Gastroesophageal sphincter (tissue), 4 donors: ENCODE measurements around the gene MVB12B. TPM values are rescaled to one million over a fixed set of nuclear protein-coding genes. Genes with fewer than 3 reads are reported as not detected.
"Not testable (repeated sequence)": the region's sequence is repeated elsewhere in the genome, so short reads cannot be mapped to it uniquely, and the experiment has no call there.

ENCODE experiments used
- ATAC-seq: fragments of 150-250 bp; one replicate; pipeline ENCODE4 v1.9.1; 2016; ENCODE audit warnings: mild to moderate bottlenecking, moderate library complexity
- H3K27ac ChIP-seq, 4 donors: fragments of 200-600 bp; sonication (generic) in 3 of 4; 1 replicate in 3 of 4; 2 replicates in 1 of 4; pipeline ENCODE4 v1.5.1; 2016 to 2019
- H3K27me3 ChIP-seq: fragments of 200-600 bp; sonication (generic); one replicate; pipeline ENCODE4 v1.5.1; 2019
- H3K36me3 ChIP-seq, 2 donors: fragments of 200-600 bp; sonication (generic); one replicate each; pipeline ENCODE4 v1.5.1; 2019; ENCODE audit warnings: control low read depth in 1 of 2
- H3K4me1 ChIP-seq, 3 donors: fragments of 200-600 bp; sonication (generic); 1 replicate in 2 of 3; 2 replicates in 1 of 3; pipeline ENCODE4 v1.5.1; 2016 to 2019; ENCODE audit warnings: control low read depth in 2 of 3
- H3K4me3 ChIP-seq, 2 donors: fragments of 200-600 bp; sonication (generic); one replicate each; pipeline ENCODE4 v1.5.1; 2019; ENCODE audit warnings: mild to moderate bottlenecking in 1 of 2, moderate library complexity in 1 of 2
- H3K9me3 ChIP-seq, 3 donors: fragments of 200-600 bp; sonication (generic); one replicate each; pipeline ENCODE4 v1.5.1; 2017 to 2019; ENCODE audit warnings: control low read depth in 2 of 3
- EP300 ChIP-seq: sonication (generic); formaldehyde crosslinking; IDR thresholded peaks from one replicate; pipeline ENCODE4 v1.6.1; 2017; ENCODE audit warnings: antibody characterized with exemption, mild to moderate bottlenecking
- POLR2A ChIP-seq, 2 donors: fragments of 450-650 bp; IDR thresholded peaks; one replicate each; pipeline ENCODE4 v1.6.1; 2017; ENCODE audit warnings: antibody characterized with exemption in 2 of 2, mild to moderate bottlenecking in 2 of 2, moderate library complexity in 1 of 2
- POLR2AphosphoS5 ChIP-seq: sonication (generic); formaldehyde crosslinking; IDR thresholded peaks from one replicate; pipeline ENCODE4 v1.6.1; 2017; ENCODE audit warnings: antibody characterized with exemption
- WGBS, 2 donors: methylation state at CpG; one replicate each; pipeline ENCODE4 v1.1.5; 2018; ENCODE audit warnings: low coverage in 1 of 2; 5-methylcytosine and 5-hydroxymethylcytosine counted together
- total RNA-seq, 4 donors: library from RNA; depleted of rRNA; stranded (reverse); fragments of >200 nt; gene quantifications; one replicate each; pipeline ENCODE4 v1.1.0, GENCODE V29; 2016
- TF ChIP-seq, protein P1 (sequence below), 4 experiments: fragments of 200-600 bp in 2 of 4; fragments of 450-650 bp in 2 of 4; sonication (generic) in 1 of 4; IDR thresholded peaks; one replicate each; pipeline ENCODE4 v1.5.1; 2017 to 2019; ENCODE audit warnings: antibody characterized with exemption in 4 of 4, mild to moderate bottlenecking in 2 of 4, moderate library complexity in 2 of 4

MVB12B gene
- total RNA-seq, 4 donors from 2014 or later, result 12.0 to 25.2 (median 15.9) TPM

DNA sequence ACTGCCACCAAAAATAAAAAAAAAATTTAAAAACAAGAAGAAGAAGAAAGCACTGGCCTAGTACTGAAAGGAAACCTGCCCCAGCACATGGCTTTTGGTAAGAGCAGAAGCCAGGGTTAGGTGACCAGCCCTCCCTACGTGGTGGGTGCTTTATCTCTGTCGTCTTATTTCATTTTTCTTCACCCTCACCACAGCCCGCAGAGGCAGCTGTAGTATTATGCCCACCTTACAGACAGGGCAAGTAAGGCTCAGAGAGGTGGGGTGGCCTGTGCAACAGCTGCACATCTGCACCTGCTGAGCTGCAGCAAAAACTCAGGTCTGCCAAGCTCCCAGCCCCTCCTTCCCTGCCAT lies 146.3 kb downstream of the MVB12B start:
- H3K27me3 ChIP-seq, result no peaks in the 10 kb centered on the region
- peaks cover 0 to 6% (median 0%) of the 10 kb centered on the region in 3 donors for H3K4me1 ChIP-seq
- H3K36me3 ChIP-seq, result peaks cover 0 to 23% of the 10 kb centered on the region in 2 donors
- no peak for ATAC-seq
- H3K4me3 ChIP-seq, result no peak overlapping the region
- WGBS, 2 donors, result 64 to 95% methylated on average over 3 of the region's 3 CpGs
- H3K9me3 ChIP-seq, result no peaks in the 10 kb centered on the region
- TF ChIP-seq, protein P1, sequence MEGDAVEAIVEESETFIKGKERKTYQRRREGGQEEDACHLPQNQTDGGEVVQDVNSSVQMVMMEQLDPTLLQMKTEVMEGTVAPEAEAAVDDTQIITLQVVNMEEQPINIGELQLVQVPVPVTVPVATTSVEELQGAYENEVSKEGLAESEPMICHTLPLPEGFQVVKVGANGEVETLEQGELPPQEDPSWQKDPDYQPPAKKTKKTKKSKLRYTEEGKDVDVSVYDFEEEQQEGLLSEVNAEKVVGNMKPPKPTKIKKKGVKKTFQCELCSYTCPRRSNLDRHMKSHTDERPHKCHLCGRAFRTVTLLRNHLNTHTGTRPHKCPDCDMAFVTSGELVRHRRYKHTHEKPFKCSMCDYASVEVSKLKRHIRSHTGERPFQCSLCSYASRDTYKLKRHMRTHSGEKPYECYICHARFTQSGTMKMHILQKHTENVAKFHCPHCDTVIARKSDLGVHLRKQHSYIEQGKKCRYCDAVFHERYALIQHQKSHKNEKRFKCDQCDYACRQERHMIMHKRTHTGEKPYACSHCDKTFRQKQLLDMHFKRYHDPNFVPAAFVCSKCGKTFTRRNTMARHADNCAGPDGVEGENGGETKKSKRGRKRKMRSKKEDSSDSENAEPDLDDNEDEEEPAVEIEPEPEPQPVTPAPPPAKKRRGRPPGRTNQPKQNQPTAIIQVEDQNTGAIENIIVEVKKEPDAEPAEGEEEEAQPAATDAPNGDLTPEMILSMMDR (IDR thresholded peaks at IDR 0.05), result no peak
- TF ChIP-seq EP300 (no peak), POLR2A (IDR thresholded peaks at IDR 0.05) (no peak), POLR2AphosphoS5 (no peak)
- H3K27ac ChIP-seq, result no peak overlapping the region

DNA sequence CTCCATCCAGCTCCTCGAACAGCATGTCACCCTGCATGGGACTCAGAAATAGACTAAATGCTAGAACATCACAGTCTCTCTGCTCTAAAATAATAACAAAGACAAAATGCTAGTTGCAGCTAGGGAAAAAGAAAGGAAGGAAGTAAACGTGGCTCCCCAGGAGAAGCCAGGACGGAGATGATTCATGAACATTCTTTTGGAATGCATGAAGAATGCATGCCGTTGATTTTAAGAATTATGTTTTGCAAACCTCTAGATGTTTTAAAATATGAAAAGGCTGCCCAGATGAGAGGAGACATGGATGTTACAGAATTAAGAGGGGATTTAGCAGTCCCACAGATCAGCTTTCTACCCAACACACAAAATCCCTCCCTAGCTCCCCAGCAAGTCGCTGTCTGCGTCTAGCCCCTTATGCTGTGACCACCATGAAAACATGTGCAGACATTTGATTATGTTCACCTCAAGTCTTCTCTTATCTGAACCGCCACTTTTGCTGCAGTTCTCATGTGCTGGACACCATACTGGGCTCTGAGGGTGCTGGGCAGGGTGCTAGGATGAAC lies 147.7 kb downstream of the MVB12B start:
- Histone ChIP-seq H3K27me3 (no peaks in the 10 kb centered on the region), H3K4me1 (peaks cover 0 to 6% (median 0%) of the 10 kb centered on the region in 3 donors), H3K4me3 (no peak overlapping the region), H3K9me3 (no peaks in the 10 kb centered on the region), H3K36me3 (peaks cover 0 to 21% of the 10 kb centered on the region in 2 donors), H3K27ac (no peak overlapping the region)
- no peak for ATAC-seq
- 67 to 87% methylated on average over 3 to 7 of the region's 7 CpGs for WGBS, 2 donors
- TF ChIP-seq, protein P1 (IDR thresholded peaks at IDR 0.05), result no peak
- TF ChIP-seq EP300 (no peak), POLR2AphosphoS5 (no peak), POLR2A (IDR thresholded peaks at IDR 0.05) (no peak)

DNA sequence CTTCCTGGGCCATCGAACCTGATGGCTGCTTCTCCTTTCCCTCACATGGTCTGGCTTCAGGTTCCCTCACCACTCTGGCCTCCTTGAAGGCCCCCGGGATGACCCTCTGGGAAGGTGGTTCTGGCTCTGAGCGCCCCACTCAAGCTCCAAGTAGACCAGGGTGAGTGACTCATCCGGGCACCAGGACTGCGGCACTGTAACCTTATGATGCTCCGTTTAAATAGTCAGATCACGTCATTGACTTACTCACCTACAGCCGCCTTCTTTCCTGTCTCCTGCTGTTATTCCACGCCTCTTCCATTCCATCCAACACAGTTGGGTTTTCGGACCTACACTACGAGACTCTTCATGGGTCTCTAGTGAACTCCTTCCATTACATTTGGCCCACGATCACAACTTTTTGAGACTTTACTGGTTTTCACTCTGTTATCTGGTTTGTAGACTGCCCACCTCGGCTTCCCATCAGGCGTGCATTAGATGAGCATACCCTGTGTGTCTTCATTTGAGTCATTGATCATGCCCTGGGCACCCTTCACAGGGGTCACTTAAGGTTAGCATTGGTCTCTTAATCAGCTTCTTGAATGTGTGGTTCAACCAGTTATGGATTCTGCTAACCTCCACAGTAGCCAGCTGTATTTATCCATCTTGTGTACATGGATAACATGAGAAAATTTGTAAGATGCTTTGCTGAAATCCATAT lies 148.3 kb downstream of the MVB12B start:
- peaks cover 0 to 6% (median 0%) of the 10 kb centered on the region in 3 donors for H3K4me1 ChIP-seq
- no peak overlapping the region for H3K27ac ChIP-seq
- no peaks in the 10 kb centered on the region for H3K9me3 ChIP-seq
- no peak for TF ChIP-seq POLR2A (IDR thresholded peaks at IDR 0.05)
- no peak for TF ChIP-seq EP300
- no peak for TF ChIP-seq POLR2AphosphoS5
- TF ChIP-seq, protein P1 (IDR thresholded peaks at IDR 0.05), result no peak
- ATAC-seq, result no peak
- H3K36me3 ChIP-seq, result peaks cover 0 to 24% of the 10 kb centered on the region in 2 donors
- H3K4me3 ChIP-seq, result no peak overlapping the region
- WGBS, 2 donors, result 94% methylated on average over 9 of the region's 14 CpGs
- H3K27me3 ChIP-seq, result no peaks in the 10 kb centered on the region

DNA sequence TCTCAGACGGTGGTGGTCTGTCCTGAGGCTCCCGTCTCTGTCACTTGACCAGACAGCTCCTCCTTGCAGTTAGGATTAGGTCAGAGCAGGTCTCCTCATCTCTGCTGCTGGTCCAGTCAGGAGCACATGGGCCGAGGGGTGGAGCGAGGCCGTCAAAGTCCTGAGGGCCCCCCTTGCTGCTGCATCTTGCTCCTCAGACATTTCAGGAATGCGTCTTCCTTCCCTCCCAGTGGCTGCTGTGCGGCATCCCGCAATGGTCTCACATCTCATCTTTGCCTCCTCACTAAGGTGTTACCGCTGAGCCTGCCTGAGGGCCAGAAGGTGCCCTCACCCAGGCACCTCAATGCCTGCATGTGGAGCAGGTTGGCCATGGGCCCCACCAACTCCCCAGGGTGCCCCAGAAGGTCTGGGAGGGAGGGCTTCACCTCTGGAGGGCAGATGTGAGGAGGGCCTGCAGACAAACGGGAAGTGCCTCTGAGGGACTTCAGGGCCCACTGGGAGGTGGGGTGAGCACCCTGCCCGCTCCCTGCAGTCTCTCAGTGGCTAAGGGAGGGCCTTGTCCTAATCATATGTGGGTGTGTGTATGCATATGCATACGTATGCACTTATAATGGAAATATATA lies 149.4 kb downstream of the MVB12B start:
- no peak for ATAC-seq
- Histone ChIP-seq H3K4me3 (no peak overlapping the region), H3K27me3 (no peaks in the 10 kb centered on the region), H3K27ac (no peak overlapping the region), H3K36me3 (peaks cover 0 to 35% of the 10 kb centered on the region in 2 donors), H3K9me3 (no peaks in the 10 kb centered on the region), H3K4me1 (peaks cover 0 to 6% (median 0%) of the 10 kb centered on the region in 3 donors)
- 100% methylated on average over 1 of the region's 12 CpGs for WGBS, 2 donors
- TF ChIP-seq, protein P1 (IDR thresholded peaks at IDR 0.05), result no peak
- TF ChIP-seq POLR2AphosphoS5, result no peak
- no peak for TF ChIP-seq POLR2A (IDR thresholded peaks at IDR 0.05)
- TF ChIP-seq EP300, result no peak

DNA sequence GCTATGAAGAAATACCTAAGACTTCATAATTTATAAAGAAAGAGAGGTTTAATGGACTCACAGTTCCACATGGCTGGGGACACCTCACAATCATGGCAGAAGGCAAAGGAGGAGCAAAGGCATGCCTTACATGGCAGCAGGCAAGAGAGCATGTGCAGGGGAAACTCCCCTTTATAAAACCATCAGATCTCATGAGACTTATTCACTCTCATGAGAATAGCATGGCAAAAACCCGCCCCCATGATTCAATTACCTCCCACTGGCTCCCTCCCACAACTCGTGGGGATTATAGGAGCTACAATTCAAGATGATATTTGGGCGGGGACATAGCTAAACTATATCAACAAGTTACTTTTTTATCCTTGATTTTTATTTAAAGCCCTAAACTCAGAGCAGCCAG lies 150.8 kb downstream of the MVB12B start:
- ATAC-seq, H3K27me3 ChIP-seq, H3K4me1 ChIP-seq, H3K4me3 ChIP-seq, H3K27ac ChIP-seq, H3K9me3 ChIP-seq: not testable (repeated sequence)
- WGBS, 2 donors, result 60 to 83% methylated on average over 2 to 3 of the region's 3 CpGs
- peaks cover 0 to 49% of the 10 kb centered on the region in 2 donors for H3K36me3 ChIP-seq
